ENCODE data around the gene IHH. TPM values are rescaled to one million over a fixed set of nuclear protein-coding genes. Genes with fewer than 3 reads are reported as not detected.
A peak's percentile ranks its signal among the peaks of the same experiment; 100 is the strongest.

The IHH gene
- total RNA-seq, 1 donor from 2014 or later = not detected

DNA sequence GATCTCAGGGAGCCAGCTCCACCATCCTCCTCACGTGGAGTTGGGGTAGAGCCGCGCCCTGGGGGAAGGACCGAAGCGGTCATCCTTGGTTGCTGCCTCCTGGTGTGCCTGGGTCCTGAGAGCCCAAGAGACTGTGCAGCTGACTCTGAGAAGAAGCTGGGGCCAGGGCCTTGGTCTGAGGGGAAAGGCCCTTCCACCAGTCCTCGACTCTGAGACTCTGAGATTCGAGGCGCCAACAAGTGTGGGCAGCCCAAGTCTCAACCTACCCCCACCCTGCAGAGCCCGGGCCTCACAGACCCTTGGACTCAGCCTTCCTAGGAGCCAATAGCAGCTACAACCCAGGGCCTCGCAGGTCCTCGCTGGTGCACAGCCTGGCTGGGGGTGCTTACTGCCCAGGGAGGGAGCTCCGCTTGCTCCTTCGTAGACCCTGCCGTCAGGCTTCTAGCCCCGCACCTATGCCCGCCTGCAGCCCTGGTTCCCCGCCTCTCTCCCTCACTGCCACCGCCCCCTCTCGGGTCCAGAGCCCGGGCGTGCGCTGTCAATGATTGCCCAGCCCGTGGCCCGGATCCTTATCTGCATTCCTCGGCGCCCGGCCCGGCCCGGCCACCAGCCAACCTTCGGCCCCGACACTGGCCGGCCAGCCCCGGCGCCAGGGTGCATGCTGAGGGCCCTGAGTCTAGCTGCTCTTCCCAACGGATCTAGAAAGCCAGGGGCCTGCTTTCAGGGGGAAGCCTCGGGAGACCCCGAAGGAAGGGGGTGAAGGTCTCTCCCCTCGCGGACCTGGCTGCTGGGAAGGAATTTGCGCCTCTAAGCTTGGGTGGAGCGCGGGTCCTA lies 2.0 kb downstream of the IHH start:
- H3K79me2 ChIP-seq (ENCODE audit: insufficient read depth, low read length) = no peaks in the 10 kb centered on the region
- no peaks in the 10 kb centered on the region for H3K36me3 ChIP-seq (ENCODE audit: insufficient read depth, low read length)
- no peak overlapping the region for H3K4me2 ChIP-seq (ENCODE audit: low read length)
- FAIRE-seq (no peak), DNase-seq (ENCODE audit: low read depth) (no peak)
- H3K27ac ChIP-seq (ENCODE audit: low read depth, low read length) = no peak overlapping the region
- H4K20me1 ChIP-seq (ENCODE audit: insufficient read depth, low read length) = peaks cover 13% of the 10 kb centered on the region
- no peak overlapping the region for H3K4me3 ChIP-seq (ENCODE audit: insufficient read depth, low read depth, low read length)
- Mint-ChIP-seq H3K36me3 (ENCODE audit: low read depth, unreplicated experiment) (no peaks in the 10 kb centered on the region), H3K9me3 (ENCODE audit: unreplicated experiment) (no peaks in the 10 kb centered on the region), H3K27me3 (ENCODE audit: low read depth, unreplicated experiment) (peaks cover 81% of the 10 kb centered on the region), H3K4me3 (ENCODE audit: unreplicated experiment) (no peak overlapping the region), H3K4me1 (ENCODE audit: low read depth, unreplicated experiment) (no peaks in the 10 kb centered on the region), H3K27ac (ENCODE audit: unreplicated experiment) (no peak overlapping the region)
- TF ChIP-seq, protein P1, sequence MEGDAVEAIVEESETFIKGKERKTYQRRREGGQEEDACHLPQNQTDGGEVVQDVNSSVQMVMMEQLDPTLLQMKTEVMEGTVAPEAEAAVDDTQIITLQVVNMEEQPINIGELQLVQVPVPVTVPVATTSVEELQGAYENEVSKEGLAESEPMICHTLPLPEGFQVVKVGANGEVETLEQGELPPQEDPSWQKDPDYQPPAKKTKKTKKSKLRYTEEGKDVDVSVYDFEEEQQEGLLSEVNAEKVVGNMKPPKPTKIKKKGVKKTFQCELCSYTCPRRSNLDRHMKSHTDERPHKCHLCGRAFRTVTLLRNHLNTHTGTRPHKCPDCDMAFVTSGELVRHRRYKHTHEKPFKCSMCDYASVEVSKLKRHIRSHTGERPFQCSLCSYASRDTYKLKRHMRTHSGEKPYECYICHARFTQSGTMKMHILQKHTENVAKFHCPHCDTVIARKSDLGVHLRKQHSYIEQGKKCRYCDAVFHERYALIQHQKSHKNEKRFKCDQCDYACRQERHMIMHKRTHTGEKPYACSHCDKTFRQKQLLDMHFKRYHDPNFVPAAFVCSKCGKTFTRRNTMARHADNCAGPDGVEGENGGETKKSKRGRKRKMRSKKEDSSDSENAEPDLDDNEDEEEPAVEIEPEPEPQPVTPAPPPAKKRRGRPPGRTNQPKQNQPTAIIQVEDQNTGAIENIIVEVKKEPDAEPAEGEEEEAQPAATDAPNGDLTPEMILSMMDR (IDR thresholded peaks at IDR 0.05; ENCODE audit: insufficient read depth, low read depth, low read length) = no peak
- no peak for TF ChIP-seq EZH2 (IDR thresholded peaks at IDR 0.05; ENCODE audit: insufficient read depth, low read length)
- H3K4me1 ChIP-seq (ENCODE audit: insufficient read depth, low read length) = peaks cover 17% of the 10 kb centered on the region
- H3K27me3 ChIP-seq (ENCODE audit: insufficient read depth, low read length) = peaks cover 76% of the 10 kb centered on the region
- no peak overlapping the region for H3K9ac ChIP-seq (ENCODE audit: low read length)
- no peak overlapping the region for H2AFZ ChIP-seq (ENCODE audit: low read depth, low read length)
- H3K9me3 ChIP-seq (ENCODE audit: insufficient read depth, low read depth, low read length) = no peaks in the 10 kb centered on the region

DNA sequence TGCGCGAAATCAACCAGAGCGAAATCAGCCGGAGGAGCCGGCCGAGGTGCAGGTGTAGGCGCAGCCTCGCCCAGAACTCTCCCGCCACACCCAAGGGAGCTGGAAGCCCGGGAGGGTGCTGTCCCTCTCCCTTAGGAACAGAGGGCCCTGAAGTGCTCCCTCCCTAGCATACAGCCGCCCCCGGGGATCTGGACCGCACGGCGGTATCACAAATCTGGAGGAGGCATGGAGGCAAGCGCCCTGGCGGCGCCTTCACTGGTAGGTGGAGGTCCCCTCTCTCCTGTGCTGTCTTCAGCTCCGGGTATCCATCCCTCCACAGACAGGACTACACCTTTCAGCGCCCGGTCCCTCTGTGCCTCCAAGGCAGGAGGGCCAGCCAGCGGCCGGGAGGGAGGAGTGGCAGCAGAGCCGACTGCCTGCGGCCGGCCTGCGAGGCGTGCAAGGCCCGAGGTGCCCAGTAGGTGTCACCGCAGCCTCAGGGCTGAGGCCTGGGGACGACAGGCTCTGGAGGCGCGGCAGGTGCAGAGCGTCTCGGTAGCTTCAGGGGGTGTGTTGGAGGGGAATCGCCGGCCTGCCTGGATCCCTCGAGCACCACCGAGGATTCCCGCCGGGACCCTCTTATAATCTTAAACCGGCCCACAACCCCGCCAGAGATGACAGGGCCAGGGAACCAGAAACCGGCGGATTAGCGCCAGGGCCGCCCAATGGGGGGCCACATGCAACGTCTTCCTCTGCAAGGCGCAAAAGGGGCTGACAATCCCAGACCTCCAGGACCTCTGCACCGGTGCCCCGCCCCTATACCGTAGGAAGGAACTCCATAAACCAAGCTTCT lies 2.8 kb downstream of the IHH start:
- Histone ChIP-seq H3K9ac (ENCODE audit: low read length) (no peak overlapping the region), H3K36me3 (ENCODE audit: insufficient read depth, low read length) (no peaks in the 10 kb centered on the region), H3K4me2 (ENCODE audit: low read length) (peak overlapping the region; percentile 70), H3K9me3 (ENCODE audit: insufficient read depth, low read depth, low read length) (no peaks in the 10 kb centered on the region), H3K4me3 (ENCODE audit: insufficient read depth, low read depth, low read length) (no peak overlapping the region), H3K27ac (ENCODE audit: low read depth, low read length) (no peak overlapping the region), H3K27me3 (ENCODE audit: insufficient read depth, low read length) (peaks cover 68% of the 10 kb centered on the region), H3K79me2 (ENCODE audit: insufficient read depth, low read length) (no peaks in the 10 kb centered on the region), H2AFZ (ENCODE audit: low read depth, low read length) (peak overlapping the region; percentile 26), H4K20me1 (ENCODE audit: insufficient read depth, low read length) (peaks cover 13% of the 10 kb centered on the region), H3K4me1 (ENCODE audit: insufficient read depth, low read length) (peaks cover 17% of the 10 kb centered on the region)
- H3K9me3 Mint-ChIP-seq (ENCODE audit: unreplicated experiment) = no peaks in the 10 kb centered on the region
- peaks cover 80% of the 10 kb centered on the region for H3K27me3 Mint-ChIP-seq (ENCODE audit: low read depth, unreplicated experiment)
- no peak overlapping the region for H3K4me3 Mint-ChIP-seq (ENCODE audit: unreplicated experiment)
- TF ChIP-seq, protein P1 (IDR thresholded peaks at IDR 0.05; ENCODE audit: insufficient read depth, low read depth, low read length) = peak; percentile 39
- peak; percentile 99 for TF ChIP-seq EZH2 (IDR thresholded peaks at IDR 0.05; ENCODE audit: insufficient read depth, low read length)
- H3K4me1 Mint-ChIP-seq (ENCODE audit: low read depth, unreplicated experiment) = no peaks in the 10 kb centered on the region
- no peaks in the 10 kb centered on the region for H3K36me3 Mint-ChIP-seq (ENCODE audit: low read depth, unreplicated experiment)
- FAIRE-seq (no peak), DNase-seq (ENCODE audit: low read depth) (peak; percentile 16)
- no peak overlapping the region for H3K27ac Mint-ChIP-seq (ENCODE audit: unreplicated experiment)

Data from astrocyte (in vitro differentiated cells and primary cell).